ENCODE data around the gene HNRNPA2B1.

HNRNPA2B1 gene

GRCh38 chr7:26190417-26190869, 10.1 kb downstream of the HNRNPA2B1 start:
- Histone ChIP-seq H3K4ac (ENCODE audit: low read depth in 1 of 2, low read length in 2 of 2) (no peak overlapping the region), H2BK5ac (ENCODE audit: low read depth, low read length, poor library complexity, severe bottlenecking) (no peak overlapping the region), H3K18ac (ENCODE audit: low read depth in 1 of 2, low read length in 2 of 2) (no peak overlapping the region), H2BK120ac (ENCODE audit: low read depth, low read length) (no peak overlapping the region), H4K8ac (ENCODE audit: low read length) (no peak overlapping the region), H3K36me3 (ENCODE audit: control insufficient read depth in 1 of 2, insufficient read depth in 2 of 2, low read depth in 1 of 2, low read length in 2 of 2) (peaks cover 15 to 93% of the 10 kb centered on the region in 2 experiments), H2AFZ (ENCODE audit: low read depth, low read length) (no peak overlapping the region), H3K27ac (ENCODE audit: low read length, poor library complexity, severe bottlenecking) (no peak overlapping the region), H2AK5ac (ENCODE audit: low read length, severe bottlenecking) (no peak overlapping the region), H3K23ac (ENCODE audit: low read length in 2 of 2) (no peak overlapping the region), H3K9me3 (ENCODE audit: control insufficient read depth, low read length) (no peaks in the 10 kb centered on the region), H3K4me3 (ENCODE audit: insufficient read depth in 1 of 2, low read depth in 1 of 2, low read length in 2 of 2) (no peak overlapping the region), H3K14ac (ENCODE audit: low read length in 2 of 2) (no peak overlapping the region), H3K27me3 (ENCODE audit: control insufficient read depth in 1 of 2, insufficient read depth in 1 of 2, low read length in 2 of 2) (no peaks in the 10 kb centered on the region), H3K4me1 (ENCODE audit: control insufficient read depth, insufficient read depth, low read depth, low read length) (peaks cover 9% of the 10 kb centered on the region), H3K79me1 (replicated peaks; ENCODE audit: low read length, poor library complexity, severe bottlenecking) (peaks cover 1% of the 10 kb centered on the region), H3K4me2 (ENCODE audit: low read length, poor library complexity, severe bottlenecking) (no peak overlapping the region), H2BK12ac (ENCODE audit: low read length in 2 of 2) (no peak overlapping the region), H4K91ac (ENCODE audit: low read length) (no peak overlapping the region), H2BK15ac (ENCODE audit: low read depth, poor library complexity, severe bottlenecking) (no peak overlapping the region), H3K9ac (ENCODE audit: low read length) (no peak overlapping the region)
- no peak for DNase-seq
- 100% methylated on average over 1 of the region's 1 CpG for WGBS

DNA sequence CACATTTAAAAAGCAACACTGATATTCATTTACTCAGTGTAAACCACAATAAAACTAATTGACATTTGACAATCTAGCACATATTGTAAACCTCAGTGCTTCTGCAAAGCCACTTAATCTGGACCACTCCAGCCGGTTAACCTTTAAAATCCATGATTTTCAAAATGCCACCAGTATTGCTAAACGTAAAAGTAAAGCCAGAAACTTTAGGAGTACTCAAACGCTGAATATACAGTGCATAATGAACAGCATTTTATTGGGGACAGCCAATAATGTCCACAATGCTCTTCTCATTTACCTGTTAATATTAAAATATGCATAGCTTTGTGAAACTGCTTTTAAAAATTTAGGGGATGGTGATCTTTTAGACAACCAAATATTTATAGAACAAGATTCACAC, 10.8 kb downstream of the HNRNPA2B1 start:
- no peak overlapping the region for H3K23ac ChIP-seq (ENCODE audit: low read length in 2 of 2)
- peaks cover 13 to 93% of the 10 kb centered on the region in 2 experiments for H3K36me3 ChIP-seq (ENCODE audit: control insufficient read depth in 1 of 2, insufficient read depth in 2 of 2, low read depth in 1 of 2, low read length in 2 of 2)
- peaks cover 7% of the 10 kb centered on the region for H3K4me1 ChIP-seq (ENCODE audit: control insufficient read depth, insufficient read depth, low read depth, low read length)
- no peak overlapping the region for H3K18ac ChIP-seq (ENCODE audit: low read depth in 1 of 2, low read length in 2 of 2)
- H3K9ac ChIP-seq (ENCODE audit: low read length) = no peak overlapping the region
- no peak overlapping the region for H3K4ac ChIP-seq (ENCODE audit: low read depth in 1 of 2, low read length in 2 of 2)
- 92% methylated on average over 2 of the region's 3 CpGs for WGBS
- H3K79me1 ChIP-seq (replicated peaks; ENCODE audit: low read length, poor library complexity, severe bottlenecking) = peaks cover 1% of the 10 kb centered on the region
- H2AK5ac ChIP-seq (ENCODE audit: low read length, severe bottlenecking) = no peak overlapping the region
- H2BK120ac ChIP-seq (ENCODE audit: low read depth, low read length) = no peak overlapping the region
- H4K91ac ChIP-seq (ENCODE audit: low read length) = no peak overlapping the region
- H3K14ac ChIP-seq (ENCODE audit: low read length in 2 of 2) = no peak overlapping the region
- H4K8ac ChIP-seq (ENCODE audit: low read length) = no peak overlapping the region
- DNase-seq = no peak
- H3K27me3 ChIP-seq (ENCODE audit: control insufficient read depth in 1 of 2, insufficient read depth in 1 of 2, low read length in 2 of 2) = no peaks in the 10 kb centered on the region
- H2AFZ ChIP-seq (ENCODE audit: low read depth, low read length) = no peak overlapping the region
- no peak overlapping the region for H3K4me3 ChIP-seq (ENCODE audit: insufficient read depth in 1 of 2, low read depth in 1 of 2, low read length in 2 of 2)
- no peak overlapping the region for H3K4me2 ChIP-seq (ENCODE audit: low read length, poor library complexity, severe bottlenecking)
- no peak overlapping the region for H2BK5ac ChIP-seq (ENCODE audit: low read depth, low read length, poor library complexity, severe bottlenecking)
- no peaks in the 10 kb centered on the region for H3K9me3 ChIP-seq (ENCODE audit: control insufficient read depth, low read length)
- no peak overlapping the region for H3K27ac ChIP-seq (ENCODE audit: low read length, poor library complexity, severe bottlenecking)
- H2BK15ac ChIP-seq (ENCODE audit: low read depth, poor library complexity, severe bottlenecking) = no peak overlapping the region
- H2BK12ac ChIP-seq (ENCODE audit: low read length in 2 of 2) = no peak overlapping the region

- H2BK12ac ChIP-seq (ENCODE audit: low read length in 2 of 2) = no peak overlapping the region
These were observed 11.5 kb downstream of the HNRNPA2B1 start for GRCh38 chr7:26188957-26189541.

DNA sequence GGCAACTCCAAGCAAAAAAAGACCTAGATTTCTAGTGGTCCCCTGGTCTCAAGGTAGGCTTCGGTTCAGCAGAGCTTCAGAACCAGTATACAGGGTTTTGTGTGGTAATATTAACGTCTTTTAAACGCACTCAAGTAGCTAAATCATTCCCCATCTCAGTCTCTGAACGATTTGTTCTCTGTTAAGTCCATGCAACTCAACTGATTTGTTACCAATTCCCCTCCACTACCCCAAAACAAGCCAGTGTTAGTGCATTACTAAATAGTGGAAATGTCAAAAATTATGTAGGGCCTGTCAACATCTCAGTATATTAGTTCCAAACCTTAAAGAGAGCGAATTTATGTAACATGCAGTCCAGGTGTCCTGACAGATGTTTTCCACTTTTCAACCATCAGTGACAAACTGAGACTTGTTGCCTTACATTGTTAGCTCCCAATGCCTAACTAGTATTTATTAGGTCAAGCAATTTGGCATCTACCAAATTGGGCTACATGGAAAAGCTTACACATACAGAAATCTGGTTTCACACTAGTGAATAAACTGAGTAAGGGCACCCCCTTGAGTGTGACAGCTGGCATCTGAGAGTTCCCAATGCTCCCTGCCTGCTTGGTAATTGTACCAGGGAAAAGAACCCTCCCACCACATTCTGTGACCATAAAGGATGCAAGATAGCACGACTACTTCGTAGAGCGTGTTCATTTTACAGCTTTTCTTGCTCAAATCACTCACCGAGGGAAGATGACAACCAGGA, 12.2 kb downstream of the HNRNPA2B1 start:
- H2AFZ ChIP-seq (ENCODE audit: low read depth, low read length) = no peak overlapping the region
- H3K4me1 ChIP-seq (ENCODE audit: control insufficient read depth, insufficient read depth, low read depth, low read length) = peaks cover under 1% of the 10 kb centered on the region
- H3K36me3 ChIP-seq (ENCODE audit: control insufficient read depth in 1 of 2, insufficient read depth in 2 of 2, low read depth in 1 of 2, low read length in 2 of 2) = peaks cover 7 to 80% of the 10 kb centered on the region in 2 experiments
- no peak overlapping the region for H3K14ac ChIP-seq (ENCODE audit: low read length in 2 of 2)
- H3K9me3 ChIP-seq (ENCODE audit: control insufficient read depth, low read length) = no peaks in the 10 kb centered on the region
- H3K9ac ChIP-seq (ENCODE audit: low read length) = peak overlapping the region; percentile 6
- DNase-seq = no peak
- H3K4me2 ChIP-seq (ENCODE audit: low read length, poor library complexity, severe bottlenecking) = no peak overlapping the region
- no peak overlapping the region for H3K27ac ChIP-seq (ENCODE audit: low read length, poor library complexity, severe bottlenecking)
- no peak overlapping the region for H3K23ac ChIP-seq (ENCODE audit: low read length in 2 of 2)
- no peak overlapping the region for H2BK120ac ChIP-seq (ENCODE audit: low read depth, low read length)
- peaks cover 1% of the 10 kb centered on the region for H3K79me1 ChIP-seq (replicated peaks; ENCODE audit: low read length, poor library complexity, severe bottlenecking)
- WGBS = 93% methylated on average over 5 of the region's 9 CpGs
- no peak overlapping the region for H2BK15ac ChIP-seq (ENCODE audit: low read depth, poor library complexity, severe bottlenecking)
- H3K4ac ChIP-seq (ENCODE audit: low read depth in 1 of 2, low read length in 2 of 2) = no peak overlapping the region
- H3K18ac ChIP-seq (ENCODE audit: low read depth in 1 of 2, low read length in 2 of 2) = no peak overlapping the region
- H4K91ac ChIP-seq (ENCODE audit: low read length) = no peak overlapping the region
- H2BK5ac ChIP-seq (ENCODE audit: low read depth, low read length, poor library complexity, severe bottlenecking) = no peak overlapping the region
- no peak overlapping the region for H2AK5ac ChIP-seq (ENCODE audit: low read length, severe bottlenecking)
- no peak overlapping the region for H2BK12ac ChIP-seq (ENCODE audit: low read length in 2 of 2)
- no peak overlapping the region for H3K4me3 ChIP-seq (ENCODE audit: insufficient read depth in 1 of 2, low read depth in 1 of 2, low read length in 2 of 2)
- H4K8ac ChIP-seq (ENCODE audit: low read length) = no peak overlapping the region
- H3K27me3 ChIP-seq (ENCODE audit: control insufficient read depth in 1 of 2, insufficient read depth in 1 of 2, low read length in 2 of 2) = no peaks in the 10 kb centered on the region

More at GRCh38 chr7:26188957-26189541, 11.5 kb downstream of the HNRNPA2B1 start:
- Histone ChIP-seq H4K8ac (ENCODE audit: low read length) (no peak overlapping the region), H2BK15ac (ENCODE audit: low read depth, poor library complexity, severe bottlenecking) (no peak overlapping the region), H3K4me2 (ENCODE audit: low read length, poor library complexity, severe bottlenecking) (no peak overlapping the region), H2AFZ (ENCODE audit: low read depth, low read length) (no peak overlapping the region), H2BK5ac (ENCODE audit: low read depth, low read length, poor library complexity, severe bottlenecking) (no peak overlapping the region), H3K14ac (ENCODE audit: low read length in 2 of 2) (no peak overlapping the region), H3K36me3 (ENCODE audit: control insufficient read depth in 1 of 2, insufficient read depth in 2 of 2, low read depth in 1 of 2, low read length in 2 of 2) (peaks cover 8 to 87% of the 10 kb centered on the region in 2 experiments), H3K27me3 (ENCODE audit: control insufficient read depth in 1 of 2, insufficient read depth in 1 of 2, low read length in 2 of 2) (no peaks in the 10 kb centered on the region), H2AK5ac (ENCODE audit: low read length, severe bottlenecking) (no peak overlapping the region), H3K4ac (ENCODE audit: low read depth in 1 of 2, low read length in 2 of 2) (no peak overlapping the region), H2BK120ac (ENCODE audit: low read depth, low read length) (no peak overlapping the region), H3K9ac (ENCODE audit: low read length) (no peak overlapping the region), H3K4me1 (ENCODE audit: control insufficient read depth, insufficient read depth, low read depth, low read length) (peaks cover 3% of the 10 kb centered on the region), H3K4me3 (ENCODE audit: insufficient read depth in 1 of 2, low read depth in 1 of 2, low read length in 2 of 2) (no peak overlapping the region), H3K18ac (ENCODE audit: low read depth in 1 of 2, low read length in 2 of 2) (no peak overlapping the region), H3K79me1 (replicated peaks; ENCODE audit: low read length, poor library complexity, severe bottlenecking) (peaks cover 1% of the 10 kb centered on the region), H3K9me3 (ENCODE audit: control insufficient read depth, low read length) (no peaks in the 10 kb centered on the region), H3K27ac (ENCODE audit: low read length, poor library complexity, severe bottlenecking) (no peak overlapping the region), H4K91ac (ENCODE audit: low read length) (no peak overlapping the region), H3K23ac (ENCODE audit: low read length in 2 of 2) (no peak overlapping the region)
- no peak for DNase-seq
- WGBS = 95% methylated on average over 3 of the region's 3 CpGs

All from mesenchymal stem cell (in vitro differentiated cells and primary cell).